Measurements from ENCODE around the gene MBD6. TPM values are rescaled to one million over a fixed set of nuclear protein-coding genes. Genes with fewer than 3 reads are reported as not detected.

The MBD6 gene
- total and polyA plus RNA-seq, 2 of the 4 experiments (the other 2 are of a cell fraction) = 0.90 to 9.3 TPM

DNA sequence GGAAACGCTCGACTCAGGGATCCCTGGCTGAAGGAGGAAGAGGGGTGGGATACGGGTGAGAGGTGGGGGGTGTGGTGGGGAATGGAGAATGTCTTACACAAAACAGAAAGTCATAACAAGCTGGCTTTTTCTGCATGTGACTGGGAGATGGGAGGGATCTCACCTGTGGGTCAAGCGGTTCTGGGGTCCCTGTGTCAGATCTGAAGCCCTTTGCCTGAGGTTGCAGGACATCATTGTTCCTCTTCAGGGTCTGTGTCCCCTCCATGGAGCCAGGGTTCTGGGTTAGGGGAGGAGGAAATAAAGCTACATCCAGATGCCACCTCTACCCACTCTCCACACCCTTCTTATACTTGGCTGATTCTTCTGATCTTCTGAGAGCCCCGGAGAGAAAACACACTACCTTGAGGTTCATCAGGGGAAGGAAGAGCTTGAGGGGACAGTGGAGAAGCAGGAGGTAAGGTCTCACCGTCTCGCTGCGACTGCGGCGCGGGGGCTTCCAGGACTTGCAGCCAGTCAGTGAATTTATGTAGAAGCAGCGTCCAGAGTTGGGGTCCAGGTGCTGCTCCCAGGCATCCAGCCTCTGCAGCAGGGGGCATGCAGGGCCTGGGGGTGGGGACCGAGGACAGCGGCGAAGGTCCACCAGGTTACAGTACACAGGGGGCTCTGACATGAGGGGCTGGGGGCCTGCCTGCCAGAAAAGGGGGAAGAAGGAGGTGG is 45.5 kb upstream of the MBD6 start:
- dilution Hi-C loops (cut with HindIII; ENCODE audit: low sequenced_read_pairs, unreplicated experiment) = no loop called here
- Histone ChIP-seq H4K20me1 (ENCODE audit: insufficient read depth, low read length) (no peaks in the 10 kb centered on the region), H3K4me1 (ENCODE audit: control insufficient read depth, insufficient read depth, low read length) (0 out of 2 replicates have a peak, but pooled peaks cover 3% of the 10 kb centered on the region), H2BK120ac (ENCODE audit: low read depth, low read length) (no peak overlapping the region), H3K4me2 (ENCODE audit: low read depth, low read length) (no peak overlapping the region), H3K23ac (ENCODE audit: low read depth, low read length) (no peak overlapping the region), H3K36me3 (ENCODE audit: control insufficient read depth, insufficient read depth, low read length) (no peaks in the 10 kb centered on the region), H2BK5ac (ENCODE audit: low read depth, low read length, poor library complexity, severe bottlenecking) (no peak overlapping the region), H3K9me1 (ENCODE audit: insufficient read depth, low read length) (no peaks in the 10 kb centered on the region), H3K79me1 (ENCODE audit: low read depth in 1 of 2, low read length in 2 of 2) (no peaks in the 10 kb centered on the region), H3K4ac (ENCODE audit: low read depth, low read length) (no peak overlapping the region), H4K5ac (ENCODE audit: low read depth, low read length) (no peak overlapping the region), H3K9ac (ENCODE audit: low read depth, low read length) (no peak overlapping the region), H3K18ac (ENCODE audit: low read depth, low read length) (no peak overlapping the region), H2AFZ (replicated peaks; ENCODE audit: low read length, poor library complexity) (peak overlapping the region; percentile 62), H3K56ac (ENCODE audit: extremely low read depth, insufficient read depth, low read length) (no peak overlapping the region), H3K27me3 (ENCODE audit: control insufficient read depth, insufficient read depth, low read length) (peaks cover 60% of the 10 kb centered on the region), H2AK9ac (replicated peaks; ENCODE audit: low read depth, low read length, poor library complexity) (no peak overlapping the region), H3K4me3 (ENCODE audit: insufficient read depth, low read depth, low read length) (no peak overlapping the region), H3K14ac (replicated peaks; ENCODE audit: low read depth, low read length) (no peak overlapping the region), H4K8ac (ENCODE audit: low read depth in 2 of 2, low read length in 2 of 2) (peak overlapping the region in 1 of 2 experiments; percentile 52; a peak in 1 of 4 replicates), H4K91ac (ENCODE audit: insufficient read depth, low read depth, low read length) (no peak overlapping the region), H2AK5ac (ENCODE audit: low read depth, low read length) (no peak overlapping the region), H2BK20ac (ENCODE audit: low read depth, low read length) (no peak overlapping the region), H3K27ac (ENCODE audit: insufficient read depth, low read length) (no peak overlapping the region), H2BK15ac (ENCODE audit: low read depth, low read length) (no peak overlapping the region), H3K9me3 (ENCODE audit: control insufficient read depth, insufficient read depth, low read length) (no peaks in the 10 kb centered on the region; the same call in 1 of the 2 replicates)
- TF ChIP-seq, protein P1, sequence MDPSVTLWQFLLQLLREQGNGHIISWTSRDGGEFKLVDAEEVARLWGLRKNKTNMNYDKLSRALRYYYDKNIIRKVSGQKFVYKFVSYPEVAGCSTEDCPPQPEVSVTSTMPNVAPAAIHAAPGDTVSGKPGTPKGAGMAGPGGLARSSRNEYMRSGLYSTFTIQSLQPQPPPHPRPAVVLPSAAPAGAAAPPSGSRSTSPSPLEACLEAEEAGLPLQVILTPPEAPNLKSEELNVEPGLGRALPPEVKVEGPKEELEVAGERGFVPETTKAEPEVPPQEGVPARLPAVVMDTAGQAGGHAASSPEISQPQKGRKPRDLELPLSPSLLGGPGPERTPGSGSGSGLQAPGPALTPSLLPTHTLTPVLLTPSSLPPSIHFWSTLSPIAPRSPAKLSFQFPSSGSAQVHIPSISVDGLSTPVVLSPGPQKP (IDR thresholded peaks at IDR 0.05; ENCODE audit: borderline replicate concordance, low read depth, low read length) = no peak
- TF ChIP-seq CEBPB (IDR thresholded peaks at IDR 0.05; ENCODE audit: low read depth, low read length) (no peak), MAFK (IDR thresholded peaks at IDR 0.05; ENCODE audit: low read depth, low read length) (no peak), RCOR1 (IDR thresholded peaks at IDR 0.05; ENCODE audit: insufficient replicate concordance, low read length) (no peak)
- TF ChIP-seq, protein P2, sequence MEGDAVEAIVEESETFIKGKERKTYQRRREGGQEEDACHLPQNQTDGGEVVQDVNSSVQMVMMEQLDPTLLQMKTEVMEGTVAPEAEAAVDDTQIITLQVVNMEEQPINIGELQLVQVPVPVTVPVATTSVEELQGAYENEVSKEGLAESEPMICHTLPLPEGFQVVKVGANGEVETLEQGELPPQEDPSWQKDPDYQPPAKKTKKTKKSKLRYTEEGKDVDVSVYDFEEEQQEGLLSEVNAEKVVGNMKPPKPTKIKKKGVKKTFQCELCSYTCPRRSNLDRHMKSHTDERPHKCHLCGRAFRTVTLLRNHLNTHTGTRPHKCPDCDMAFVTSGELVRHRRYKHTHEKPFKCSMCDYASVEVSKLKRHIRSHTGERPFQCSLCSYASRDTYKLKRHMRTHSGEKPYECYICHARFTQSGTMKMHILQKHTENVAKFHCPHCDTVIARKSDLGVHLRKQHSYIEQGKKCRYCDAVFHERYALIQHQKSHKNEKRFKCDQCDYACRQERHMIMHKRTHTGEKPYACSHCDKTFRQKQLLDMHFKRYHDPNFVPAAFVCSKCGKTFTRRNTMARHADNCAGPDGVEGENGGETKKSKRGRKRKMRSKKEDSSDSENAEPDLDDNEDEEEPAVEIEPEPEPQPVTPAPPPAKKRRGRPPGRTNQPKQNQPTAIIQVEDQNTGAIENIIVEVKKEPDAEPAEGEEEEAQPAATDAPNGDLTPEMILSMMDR (conservative IDR thresholded peaks at IDR 0.05; ENCODE audit: low read depth, low read length) = no peak
- TF ChIP-seq, protein P3, sequence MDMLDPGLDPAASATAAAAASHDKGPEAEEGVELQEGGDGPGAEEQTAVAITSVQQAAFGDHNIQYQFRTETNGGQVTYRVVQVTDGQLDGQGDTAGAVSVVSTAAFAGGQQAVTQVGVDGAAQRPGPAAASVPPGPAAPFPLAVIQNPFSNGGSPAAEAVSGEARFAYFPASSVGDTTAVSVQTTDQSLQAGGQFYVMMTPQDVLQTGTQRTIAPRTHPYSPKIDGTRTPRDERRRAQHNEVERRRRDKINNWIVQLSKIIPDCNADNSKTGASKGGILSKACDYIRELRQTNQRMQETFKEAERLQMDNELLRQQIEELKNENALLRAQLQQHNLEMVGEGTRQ (IDR thresholded peaks at IDR 0.05; ENCODE audit: low read depth, low read length) = no peak
- BruUV-seq (replicated peaks) = no TSS peak
- WGBS, 2 experiments (ENCODE audit: extremely low coverage in 2 of 2, insufficient read length in 1 of 2) = 82% methylated on average over 13 of the region's 15 CpGs; no CpG with 5 or more reads in 1 of the 2 experiments
- CTCF ChIA-PET = no interaction called here
- intact Hi-C loops (cut with micrococcal nuclease) = no loop called here
- in situ Hi-C loops (cut with MboI; ENCODE audit: low sequenced_read_pairs) = no loop called here
- no peak for ATAC-seq (ENCODE audit: low read depth)
- POLR2A ChIA-PET (ENCODE audit: unreplicated experiment) = no interaction called here
- DNase-seq = no peak
